GM12801 (cell line): ENCODE data around the gene PID1.

Experiments used
- CTCF ChIP-seq: IDR thresholded peaks from one replicate; pipeline ENCODE4 v1.5.1; 2011; ENCODE audit warnings: control low read depth; ENCODE audit not compliant: insufficient read length; ENCODE audit errors: extremely low read depth

Gene PID1

GRCh38 chr2:229270551-229271410, at the start of gene PID1:
TSS of gene PID1 (minus strand) at chr2:229271287. CDS start at chr2:229271043, 244 bp downstream.
- no peak for TF ChIP-seq CTCF

- TF ChIP-seq CTCF = no peak
These were observed 48.5 kb upstream of the PID1 start for GRCh38 chr2:229319558-229319957.

- no peak for TF ChIP-seq CTCF
These were observed 43.0 kb upstream of the PID1 start for GRCh38 chr2:229314117-229314516.

- no peak for TF ChIP-seq CTCF
These were observed 42.5 kb upstream of the PID1 start for GRCh38 chr2:229313591-229313990.

GRCh38 chr2:229301237-229301636, 30.1 kb upstream of the PID1 start:
- TF ChIP-seq CTCF = no peak

GRCh38 chr2:229300790-229301189, 29.7 kb upstream of the PID1 start:
- TF ChIP-seq CTCF = no peak

GRCh38 chr2:229300371-229300770, 29.3 kb upstream of the PID1 start:
- no peak for TF ChIP-seq CTCF

- TF ChIP-seq CTCF = no peak
These were observed 26.2 kb upstream of the PID1 start for GRCh38 chr2:229297247-229297646.
